ENCODE measurements around the gene DHODH.

DNA sequence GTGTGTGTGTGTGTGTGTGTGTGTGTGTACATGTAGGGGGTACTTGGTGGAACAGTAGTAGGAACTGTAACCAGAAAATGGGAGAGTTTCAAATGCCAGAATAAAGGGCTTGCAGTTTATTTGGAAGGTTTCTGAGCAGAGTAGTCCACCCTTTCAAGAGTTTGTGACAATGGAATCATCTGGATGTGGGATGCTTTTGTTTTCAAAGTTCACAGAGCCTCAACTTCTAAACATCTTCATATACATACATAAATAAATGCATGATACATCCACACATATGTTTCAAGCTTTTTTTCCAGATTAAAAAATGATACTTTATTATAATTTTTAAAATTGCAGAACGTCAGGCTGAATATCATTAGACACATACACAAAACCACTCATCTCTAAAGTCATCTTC, 5.9 kb upstream of the DHODH start:
- no peak for TF ChIP-seq GATA2 (IDR thresholded peaks at IDR 0.05; ENCODE audit: low read depth, low read length)
- TF ChIP-seq GATA3 (IDR thresholded peaks at IDR 0.05; ENCODE audit: low read depth, low read length), result no peak
